ENCODE results near the gene WWC2. TPM values are rescaled to one million over a fixed set of nuclear protein-coding genes. Genes with fewer than 3 reads are reported as not detected.

WWC2 gene
- polyA plus RNA-seq, 1 donor = 67.5 TPM

GRCh38 chr4:183256343-183256742, 157.3 kb downstream of the WWC2 start:
- no peak for DNase-seq

DNA sequence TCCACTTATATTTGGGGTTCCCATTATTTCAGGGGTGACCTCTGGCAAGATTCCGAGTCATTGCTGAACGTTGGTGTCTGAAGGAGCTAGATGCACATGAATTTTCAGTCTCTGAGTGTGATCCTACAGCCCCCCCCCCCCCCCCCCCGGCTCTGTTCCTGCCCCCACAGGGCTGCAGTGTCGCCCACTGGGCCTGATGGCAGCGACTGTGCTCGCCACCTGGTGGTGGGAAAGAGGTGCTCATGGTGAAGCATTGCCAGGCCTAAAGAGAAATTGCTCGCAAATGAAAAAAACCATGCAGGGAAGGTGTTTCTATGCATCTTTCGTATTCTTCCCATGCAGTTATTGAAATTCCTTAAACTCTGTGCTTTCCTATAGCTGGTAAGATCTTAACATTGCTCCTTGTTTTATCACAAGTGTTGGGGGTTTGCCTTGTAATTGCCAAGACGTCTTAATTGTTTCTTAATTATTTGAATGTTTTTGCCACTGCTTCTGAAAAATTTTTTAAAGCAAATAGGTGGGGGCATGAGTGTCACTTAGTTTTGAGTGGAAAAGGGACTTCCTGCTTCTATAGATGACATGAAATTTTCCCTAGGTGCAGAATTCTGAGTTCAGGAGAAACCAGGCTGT, 157.8 kb downstream of the WWC2 start:
- no peak for DNase-seq

GRCh38 chr4:183257808-183258207, 158.8 kb downstream of the WWC2 start:
- DNase-seq = no peak

DNA sequence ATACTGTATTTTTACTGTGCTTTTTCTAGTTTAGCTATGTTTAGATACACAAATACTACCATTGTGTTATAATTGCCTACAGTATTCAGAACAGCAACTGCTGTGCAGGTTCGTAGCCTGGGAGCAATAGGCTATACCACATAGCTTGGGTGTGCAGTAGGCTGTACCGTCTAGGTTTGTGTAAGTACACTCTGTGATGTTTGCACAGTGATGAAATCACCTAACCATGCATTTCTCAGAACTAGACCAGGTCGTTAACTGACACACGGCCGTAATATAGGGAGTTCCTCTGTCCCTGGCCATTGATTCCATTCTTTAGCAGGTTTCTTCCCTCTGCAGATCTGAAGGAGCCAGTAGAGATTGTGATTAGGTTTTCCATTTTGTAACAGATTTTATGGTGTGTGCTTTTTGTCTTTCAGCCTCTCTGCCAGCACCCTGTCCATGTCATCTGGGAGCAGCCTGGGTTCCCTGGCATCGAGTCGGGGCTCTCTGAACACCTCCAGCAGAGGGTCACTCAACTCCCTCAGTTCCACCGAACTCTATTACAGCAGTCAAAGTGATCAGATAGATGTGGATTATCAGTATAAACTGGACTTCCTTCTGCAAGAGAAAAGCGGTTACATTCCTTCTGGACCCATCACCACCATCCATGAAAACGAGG, 161.6 kb downstream of the WWC2 start:
- DNase-seq = no peak

GRCh38 chr4:183261953-183262775, 163.1 kb downstream of the WWC2 start:
- DNase-seq = peak; percentile 75

DNA sequence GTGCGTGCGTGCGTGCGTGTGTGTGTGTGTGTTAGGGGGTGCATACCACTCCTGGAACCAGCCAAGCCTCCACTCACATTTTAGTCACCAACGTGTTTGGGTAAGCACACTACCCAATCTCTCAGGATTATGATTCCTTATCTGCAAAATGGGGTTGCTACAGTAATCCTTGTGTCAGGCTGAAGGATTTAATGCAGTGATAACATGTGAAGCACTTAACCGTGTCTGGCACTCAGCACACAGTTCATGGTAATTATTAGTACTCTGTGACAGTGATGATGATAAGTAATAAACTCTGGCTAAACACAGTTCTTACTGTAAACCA, 163.7 kb downstream of the WWC2 start:
- no peak for DNase-seq

DNA sequence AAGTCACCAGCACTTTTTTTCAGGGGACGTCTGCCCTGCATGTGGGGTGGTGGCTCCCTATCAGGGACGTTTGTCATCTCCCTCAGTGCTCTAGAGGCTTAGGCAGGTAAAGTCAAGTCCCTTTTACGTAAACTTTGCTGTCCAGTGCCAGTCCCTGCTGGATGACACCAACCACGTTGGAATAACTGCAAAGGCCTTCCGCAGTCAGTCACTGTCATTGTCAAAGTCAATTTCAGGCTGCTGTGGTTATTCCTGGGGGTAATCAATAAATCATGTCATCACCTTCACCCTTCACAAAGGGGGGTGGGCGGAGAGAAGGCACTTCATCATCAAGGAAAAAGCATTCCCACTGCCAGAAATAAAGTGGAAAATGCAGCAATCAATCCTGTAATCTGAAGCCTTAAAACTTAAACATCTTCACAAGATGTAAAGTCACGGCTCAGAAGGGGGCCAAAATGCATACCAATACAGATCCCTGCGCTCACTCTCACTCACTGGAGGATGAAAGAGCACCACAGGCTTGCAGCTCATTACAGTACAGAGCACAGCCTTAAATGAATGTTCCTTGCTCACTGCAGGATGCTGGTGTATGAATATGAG, 164.8 kb downstream of the WWC2 start:
- no peak for DNase-seq

DNA sequence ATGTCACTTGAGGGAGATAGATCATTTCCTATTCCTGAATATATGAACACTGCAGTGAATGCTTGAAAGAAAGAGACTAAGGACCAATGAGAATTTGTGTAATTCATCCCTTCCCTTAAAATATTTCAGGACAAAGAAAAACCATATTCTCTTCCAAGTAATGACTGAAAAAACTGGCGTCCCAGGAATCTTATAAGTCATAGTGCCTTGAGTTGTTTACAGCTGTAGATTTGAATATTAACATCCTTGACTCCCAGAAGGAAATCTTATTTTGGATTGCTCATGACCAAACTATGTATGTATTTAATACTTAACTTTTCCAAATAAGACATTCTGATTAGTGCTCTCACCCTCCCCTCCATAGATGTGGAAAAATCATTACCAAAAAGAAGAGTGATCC, 165.6 kb downstream of the WWC2 start:
- no peak for DNase-seq

DNA sequence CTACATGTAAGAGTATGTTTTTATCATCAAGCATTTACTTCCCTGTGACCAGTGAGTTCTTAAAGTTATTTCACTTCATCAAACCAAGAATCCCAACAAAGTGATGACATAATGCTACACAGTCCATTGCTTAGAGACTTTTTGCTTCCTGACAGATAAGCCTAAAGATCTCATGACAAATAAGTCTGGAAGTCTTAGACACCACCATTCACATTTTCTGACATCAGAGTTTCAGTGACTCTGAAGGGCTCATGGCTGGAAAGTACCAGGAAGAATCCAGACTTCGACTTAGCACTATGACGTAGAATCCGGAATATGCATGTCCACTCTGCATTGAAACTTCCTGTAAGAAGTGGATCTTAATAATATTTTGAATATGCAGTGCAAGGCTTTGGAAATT, 167.3 kb downstream of the WWC2 start:
- no peak for DNase-seq

DNA sequence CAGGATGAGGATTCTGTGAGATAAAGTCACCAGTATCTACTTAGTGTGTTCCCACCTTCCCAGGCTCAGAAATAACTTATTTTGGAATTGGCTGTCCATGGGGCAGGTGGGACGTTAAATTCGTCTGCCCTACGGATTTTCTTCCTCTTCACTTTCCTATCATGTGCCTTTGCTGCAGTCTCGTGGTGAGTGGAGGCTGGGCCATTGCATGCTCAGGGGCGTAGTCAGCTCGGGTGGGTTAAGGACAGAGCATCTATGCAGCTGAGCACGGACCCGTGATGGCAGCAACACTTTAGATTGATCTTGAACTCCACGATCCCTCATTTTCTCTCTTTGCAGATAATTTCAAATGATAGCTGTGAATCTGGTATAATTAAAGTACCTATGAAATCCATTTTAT, 169.5 kb downstream of the WWC2 start:
- no peak for DNase-seq

DNA sequence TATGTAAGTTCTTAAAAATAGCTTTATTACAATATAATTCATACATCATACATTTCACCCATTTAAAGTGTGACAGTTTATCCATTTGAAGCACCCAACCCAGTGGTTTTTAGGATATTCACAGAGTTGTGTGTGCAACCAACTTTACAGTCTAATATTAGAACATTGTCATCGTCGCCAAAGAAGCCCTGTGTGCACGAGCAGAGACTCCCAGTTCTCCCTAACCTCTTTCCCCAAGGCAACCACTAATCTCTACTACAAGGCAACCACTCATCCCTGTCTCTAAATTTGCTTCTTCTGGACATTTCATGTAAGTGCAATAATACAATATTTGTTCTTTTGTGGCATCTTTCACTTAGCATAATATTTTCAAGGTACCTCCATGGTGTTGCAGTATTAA, 173.3 kb downstream of the WWC2 start:
- no peak for DNase-seq

DNA sequence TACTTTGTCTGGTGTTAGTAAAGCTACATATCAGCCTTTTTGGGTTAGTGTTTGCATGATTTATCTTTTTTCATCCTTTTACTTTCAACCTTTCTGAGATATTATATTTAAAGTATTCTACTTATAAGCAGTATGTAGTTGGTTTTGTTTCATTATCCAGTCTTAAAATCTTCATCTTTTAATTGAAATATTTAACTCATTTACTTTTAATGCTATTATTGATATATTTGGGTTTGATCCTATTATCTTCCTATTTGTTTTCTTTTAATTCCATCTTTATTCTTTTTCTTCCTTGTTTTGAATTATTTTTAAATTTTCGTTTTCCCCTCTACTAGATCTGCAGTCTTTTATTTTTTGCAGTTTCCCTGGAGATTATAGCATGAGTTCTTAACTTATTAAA, 177.0 kb downstream of the WWC2 start:
- no peak for DNase-seq

- peak; percentile 57 for DNase-seq
Measured at GRCh38 chr4:183284258-183284785, 185.3 kb downstream of the WWC2 start.

- peak; percentile 26 for DNase-seq
Measured at GRCh38 chr4:183284965-183285364, 185.9 kb downstream of the WWC2 start.

- no peak for DNase-seq
Measured at GRCh38 chr4:183285886-183286285, 186.8 kb downstream of the WWC2 start.

DNA sequence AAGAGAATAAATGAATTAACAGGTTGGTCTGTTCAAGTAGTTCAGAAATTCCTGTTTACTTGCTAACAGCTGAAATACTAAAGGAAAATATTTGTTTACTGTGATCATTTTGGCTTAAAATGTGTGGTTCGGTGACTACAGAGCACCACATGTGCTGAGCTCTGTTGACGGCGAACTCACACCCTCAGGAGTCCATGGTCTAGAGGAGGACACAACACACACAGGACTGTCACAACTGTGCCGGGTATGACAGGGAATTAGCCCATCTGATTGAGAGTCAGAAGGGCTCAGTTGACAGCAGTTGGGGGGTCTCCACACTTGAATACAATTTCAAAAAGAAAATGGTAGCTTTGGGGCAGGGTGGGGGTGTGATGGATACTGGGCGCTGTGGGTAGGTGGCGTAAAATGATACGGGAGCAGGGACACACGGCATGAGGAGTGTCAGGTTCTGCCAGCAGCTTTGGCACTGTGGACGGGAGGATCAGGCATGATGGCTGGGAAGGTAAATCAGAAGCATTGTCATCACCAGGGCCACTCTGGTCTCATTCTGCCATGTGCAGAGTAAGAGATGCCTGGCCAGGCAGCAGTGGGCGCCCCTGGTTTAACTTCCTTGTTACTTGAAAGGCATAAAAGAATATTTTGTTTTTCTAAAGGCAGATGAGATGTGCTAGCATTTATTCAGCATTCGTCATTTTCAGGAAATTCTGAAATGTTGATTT, 187.7 kb downstream of the WWC2 start:
- DNase-seq = no peak

- no peak for DNase-seq
Measured at GRCh38 chr4:183287309-183287659, 188.2 kb downstream of the WWC2 start.

- DNase-seq = no peak
Measured at GRCh38 chr4:183287677-183288076, 188.6 kb downstream of the WWC2 start.

DNA sequence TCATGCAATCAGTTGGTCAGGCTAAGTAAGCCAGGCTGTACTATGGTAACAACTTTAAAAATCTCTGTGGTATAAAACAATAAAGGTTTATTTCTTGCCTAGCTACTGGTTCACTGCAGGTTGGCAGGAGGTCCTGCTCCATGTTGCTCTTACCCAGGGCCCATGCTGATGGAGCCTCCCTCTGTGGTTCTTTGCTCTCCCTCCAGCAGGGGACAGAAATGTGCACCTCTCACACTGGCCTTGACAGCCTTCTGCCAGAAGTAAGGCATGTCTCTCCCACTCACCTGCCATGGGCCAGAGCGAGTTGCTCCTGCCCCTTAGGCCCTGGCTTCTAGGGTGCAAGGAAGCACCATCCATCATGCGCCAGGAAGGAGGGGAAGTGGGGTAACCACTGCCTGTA, 189.9 kb downstream of the WWC2 start:
- DNase-seq = no peak

- no peak for DNase-seq
Measured at GRCh38 chr4:183289688-183290087, 190.6 kb downstream of the WWC2 start.

DNA sequence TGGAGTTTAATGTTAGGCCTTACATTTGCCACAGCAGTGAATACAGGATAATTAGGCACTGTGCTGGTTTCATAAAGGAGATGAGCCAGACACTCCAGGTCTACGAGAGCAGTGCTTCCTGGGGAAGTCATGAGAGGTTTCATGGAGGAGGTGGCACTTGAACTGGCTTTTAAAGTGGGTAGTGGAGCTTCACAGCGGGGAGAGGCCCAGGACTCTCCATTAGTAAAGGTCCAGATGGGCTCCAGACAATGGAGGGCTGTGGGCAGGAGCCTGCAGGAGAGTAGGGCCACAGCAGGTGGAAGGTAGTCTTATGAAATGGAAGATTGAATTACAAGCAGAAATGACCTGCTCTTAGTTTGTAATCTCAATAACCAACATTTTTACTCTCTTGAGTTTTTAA, 192.0 kb downstream of the WWC2 start:
- no peak for DNase-seq

DNA sequence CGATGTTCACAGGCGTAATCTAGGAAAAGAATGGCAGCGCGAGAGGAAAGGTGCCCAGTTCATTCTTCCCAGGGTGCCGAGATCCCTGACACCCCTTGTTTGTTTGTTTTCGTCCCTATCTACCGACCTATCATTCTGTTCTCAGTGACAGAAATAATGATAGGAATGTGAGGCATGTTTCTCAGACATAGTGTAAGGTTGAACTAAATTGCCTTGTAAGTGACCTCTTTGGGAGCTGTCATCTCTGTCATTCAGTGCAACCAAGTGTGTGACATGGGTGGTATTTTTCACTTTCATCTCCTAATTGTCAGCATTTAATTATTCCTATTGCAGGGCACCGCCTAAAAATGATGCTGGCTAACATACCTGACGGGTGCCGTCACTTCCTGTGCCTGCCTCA, 196.7 kb downstream of the WWC2 start:
- DNase-seq = no peak
